Stimulated activated CD4-positive, alpha-beta T cell treated with anti-CD3 and anti-CD28 coated beads, Interleukin-1b, Interleukin-23, amount 100 ng/mL, for 48 hours (primary cell): ENCODE data around the gene FRMD3.

Experiments used
- DNase-seq: peaks from one replicate; pipeline ENCODE4 v3.0.0-alpha.2; 2020

Gene FRMD3

DNA sequence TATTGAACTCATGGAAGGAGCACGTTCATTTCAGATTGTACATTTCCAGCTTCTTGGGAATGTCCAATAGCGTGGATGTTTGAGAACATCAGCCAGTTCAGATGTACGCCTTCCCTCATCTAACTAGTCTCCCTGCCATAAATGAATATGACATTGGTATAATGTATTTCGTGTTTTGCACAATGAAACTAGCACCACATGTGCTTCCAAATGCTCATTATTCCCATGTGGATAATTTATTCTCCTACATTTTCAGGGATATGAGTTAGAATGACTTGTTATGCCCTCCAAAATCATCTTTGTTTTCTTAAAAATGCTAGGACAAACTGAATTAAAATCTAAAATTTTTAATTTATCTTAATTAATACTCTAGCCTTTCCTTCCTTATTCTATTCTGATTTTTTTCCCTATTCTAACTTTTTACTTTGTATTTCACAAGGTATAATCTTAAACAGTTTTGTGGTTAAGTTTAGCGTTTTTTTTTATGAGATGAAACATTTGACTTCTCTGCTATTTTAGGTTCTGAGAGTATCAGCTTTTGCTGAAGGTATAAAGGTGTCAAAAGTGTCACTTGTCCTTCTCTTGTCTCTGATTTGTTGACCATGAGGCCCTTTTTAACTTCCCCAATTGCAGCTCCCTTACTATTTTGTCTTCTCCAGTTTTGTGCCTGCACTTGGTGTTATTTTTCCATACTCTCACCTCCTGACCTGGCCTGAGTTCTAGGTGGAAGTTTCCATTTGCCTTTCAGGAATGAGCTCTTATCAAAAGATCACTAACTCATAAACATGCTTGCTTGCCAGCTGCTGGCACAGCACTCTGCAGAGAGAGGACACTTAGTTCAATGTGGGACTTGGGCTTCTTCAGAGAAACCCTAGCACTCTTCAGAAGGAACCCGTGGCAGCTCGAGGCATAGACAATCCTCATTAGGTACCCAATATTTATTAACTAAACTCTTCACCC is 106.8 kb downstream of the FRMD3 start:
- no peak for DNase-seq

GRCh38 chr9:83430681-83431080 is 107.5 kb downstream of the FRMD3 start:
- DNase-seq: no peak

DNA sequence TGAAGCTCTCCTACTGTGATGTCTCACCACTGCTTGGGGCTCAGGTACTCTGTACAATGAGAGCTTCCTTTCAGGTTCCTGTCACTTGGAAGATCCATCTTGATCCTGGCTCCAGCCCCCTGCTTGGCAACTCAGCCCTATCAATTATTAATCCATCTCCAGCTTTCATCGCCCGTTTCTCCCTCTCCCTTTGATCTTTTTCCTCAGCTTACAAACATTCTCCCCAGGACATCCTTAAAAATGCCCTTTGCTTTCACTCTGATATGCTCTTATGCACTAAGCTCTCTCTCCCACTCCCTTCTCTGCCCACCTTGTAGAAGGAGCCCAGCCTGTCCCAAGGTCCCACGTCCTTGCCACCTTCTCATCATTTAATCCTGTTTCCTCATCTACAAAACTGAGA is 109.0 kb downstream of the FRMD3 start:
- DNase-seq: no peak

DNA sequence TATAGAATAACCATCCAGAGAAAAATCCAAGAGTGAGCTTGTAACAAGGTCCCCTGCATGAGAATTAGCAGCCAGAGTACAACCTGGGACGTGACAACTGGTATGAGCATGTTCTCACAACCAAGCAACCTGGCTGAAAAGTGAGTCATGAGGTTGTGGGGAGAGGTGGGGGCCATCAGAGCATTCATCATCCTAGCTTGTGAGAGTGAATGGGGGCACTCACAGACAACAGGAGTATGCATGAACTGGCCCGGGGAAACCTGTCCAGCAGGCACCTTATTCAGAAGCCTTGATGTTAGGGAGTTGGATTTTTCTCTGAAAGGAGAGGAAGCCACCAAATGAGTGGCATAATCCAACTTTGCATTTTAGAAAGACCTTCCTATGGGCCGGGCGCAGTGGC is 113.0 kb downstream of the FRMD3 start:
- DNase-seq: no peak

GRCh38 chr9:83424831-83425230 is 113.4 kb downstream of the FRMD3 start:
- no peak for DNase-seq

DNA sequence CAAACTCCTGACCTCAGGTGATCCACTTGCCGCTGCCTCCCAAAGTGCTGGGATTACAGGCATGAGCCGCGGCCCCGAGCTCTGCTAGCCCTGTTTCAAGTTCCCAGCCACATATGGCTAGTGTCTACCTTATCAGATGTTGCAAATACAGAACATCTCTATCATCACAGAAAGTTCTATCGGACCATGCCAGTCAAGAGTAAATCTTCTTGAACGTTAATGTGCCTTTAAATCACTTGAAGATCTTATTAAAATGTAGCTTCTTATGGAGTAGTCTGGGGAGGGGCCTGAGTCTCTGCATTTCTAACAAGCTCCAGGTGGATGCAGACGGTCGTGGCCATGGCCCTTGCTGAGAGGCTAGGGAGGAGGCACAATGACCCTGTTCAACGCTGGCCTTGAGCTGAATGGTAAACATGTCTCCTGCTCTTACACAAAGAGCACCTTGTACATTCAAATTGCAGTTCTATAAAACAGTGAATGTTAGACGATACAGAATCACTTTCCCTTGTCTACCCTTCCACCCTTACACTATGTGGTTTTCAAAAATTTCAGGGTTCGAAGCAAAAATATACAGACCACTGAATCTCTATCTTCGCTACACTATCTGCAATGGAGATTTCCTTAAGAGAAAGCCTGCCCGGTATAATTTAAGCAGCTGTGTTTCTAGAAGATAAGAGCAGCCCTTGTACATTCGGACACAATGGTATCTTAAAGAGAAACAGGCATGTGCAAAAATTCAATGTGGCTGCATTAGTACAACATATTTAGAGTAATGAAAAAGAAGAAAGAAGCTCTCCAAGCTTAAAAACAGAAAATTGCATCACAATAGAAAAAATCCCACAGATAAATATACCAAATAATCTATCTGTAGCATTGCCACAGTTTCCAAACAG is 114.1 kb downstream of the FRMD3 start:
- DNase-seq: no peak

GRCh38 chr9:83422527-83422926 is 115.7 kb downstream of the FRMD3 start:
- no peak for DNase-seq

- no peak for DNase-seq
Observed at GRCh38 chr9:83420486-83420885, 117.7 kb downstream of the FRMD3 start.

- DNase-seq: no peak
Observed at GRCh38 chr9:83419961-83420360, 118.2 kb downstream of the FRMD3 start.

DNA sequence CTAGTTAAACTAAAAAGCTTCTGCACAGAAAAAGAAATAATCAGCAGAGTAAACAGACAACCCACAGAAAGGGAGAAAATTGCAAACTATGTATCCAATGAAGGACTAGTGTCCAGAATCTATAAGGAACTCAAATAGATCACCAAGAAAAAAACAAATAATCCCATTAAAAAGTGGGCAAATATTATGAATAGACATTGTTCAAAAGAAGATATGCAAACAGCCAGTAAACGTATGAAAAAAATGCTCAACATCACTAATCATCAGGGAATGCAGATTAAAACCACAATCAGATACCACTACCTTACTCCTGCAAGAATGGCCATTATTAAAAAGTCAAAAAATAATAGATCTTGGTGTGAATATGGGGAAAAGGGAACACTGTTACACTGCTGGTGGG is 119.9 kb downstream of the FRMD3 start:
- DNase-seq: no peak

- DNase-seq: no peak
Observed at GRCh38 chr9:83413367-83413766, 124.8 kb downstream of the FRMD3 start.

- no peak for DNase-seq
Observed at GRCh38 chr9:83410701-83411100, 127.5 kb downstream of the FRMD3 start.

GRCh38 chr9:83406921-83407320 is 131.3 kb downstream of the FRMD3 start:
- no peak for DNase-seq

GRCh38 chr9:83405759-83406158 is 132.4 kb downstream of the FRMD3 start:
- DNase-seq: no peak

GRCh38 chr9:83403527-83404238 is 134.5 kb downstream of the FRMD3 start:
- DNase-seq: no peak

- no peak for DNase-seq
Observed at GRCh38 chr9:83401328-83401900, 136.8 kb downstream of the FRMD3 start.

GRCh38 chr9:83396813-83397212 is 141.4 kb downstream of the FRMD3 start:
- no peak for DNase-seq

DNA sequence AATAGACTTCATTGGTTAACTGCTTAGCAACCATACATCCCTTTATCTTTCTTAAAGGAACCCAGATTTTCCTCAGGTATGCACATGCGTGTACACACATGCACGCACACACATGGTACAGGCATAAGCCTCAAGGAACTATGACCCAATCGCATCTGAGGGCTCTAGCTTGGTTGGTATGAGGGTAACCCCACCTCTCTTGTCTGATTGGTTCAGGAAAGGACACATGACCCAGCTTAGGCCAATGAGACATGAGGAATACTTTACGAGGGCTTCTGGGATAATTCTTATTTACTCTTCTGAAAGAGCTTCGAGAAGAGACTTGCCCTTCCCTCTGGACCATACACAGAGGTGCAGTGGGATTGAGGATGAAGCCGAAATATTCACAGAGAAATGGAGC is 141.9 kb downstream of the FRMD3 start:
- DNase-seq: no peak

GRCh38 chr9:83392228-83392627 is 146.0 kb downstream of the FRMD3 start:
- DNase-seq: no peak

DNA sequence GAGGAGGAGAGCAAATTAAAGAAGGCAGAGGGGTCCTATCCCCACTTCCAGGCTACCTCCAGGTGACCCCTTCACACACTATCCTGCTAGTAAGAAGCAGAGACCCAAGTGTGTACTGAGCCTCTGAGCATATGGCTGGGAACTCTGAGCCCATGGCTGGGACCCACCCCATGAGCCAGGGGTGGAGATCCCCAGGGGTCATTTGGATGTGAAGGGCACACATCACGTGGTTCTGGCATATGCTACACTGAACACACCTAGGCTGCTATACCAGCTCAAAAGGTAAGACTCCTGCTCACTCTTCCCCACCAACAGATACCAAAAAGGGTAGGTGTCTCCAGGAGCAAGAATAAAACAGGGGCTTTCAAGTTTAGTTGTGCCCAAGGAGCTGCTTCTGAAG is 149.9 kb downstream of the FRMD3 start:
- no peak for DNase-seq

- DNase-seq: no peak
Observed at GRCh38 chr9:83387401-83388185, 150.6 kb downstream of the FRMD3 start.

DNA sequence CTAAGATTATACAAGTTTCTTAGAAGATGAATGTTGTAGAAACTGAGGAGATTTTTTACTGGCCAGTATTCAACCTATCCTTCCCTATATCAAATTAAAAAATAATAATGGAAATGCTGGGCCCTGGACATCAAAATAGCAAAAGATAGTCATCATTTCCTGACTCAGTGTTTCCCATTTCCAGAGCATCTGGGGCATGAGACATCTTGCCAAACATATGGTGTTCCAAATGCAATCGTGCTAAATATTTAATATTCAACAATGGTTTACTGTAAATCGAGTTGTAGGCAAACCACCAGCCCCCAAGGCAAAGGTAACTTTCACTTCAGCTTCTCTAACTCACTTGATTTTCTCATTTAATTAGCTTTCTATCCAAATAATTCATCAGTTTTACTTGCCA is 152.9 kb downstream of the FRMD3 start:
- no peak for DNase-seq
